ENCODE results near the gene SLC12A5.

DNA sequence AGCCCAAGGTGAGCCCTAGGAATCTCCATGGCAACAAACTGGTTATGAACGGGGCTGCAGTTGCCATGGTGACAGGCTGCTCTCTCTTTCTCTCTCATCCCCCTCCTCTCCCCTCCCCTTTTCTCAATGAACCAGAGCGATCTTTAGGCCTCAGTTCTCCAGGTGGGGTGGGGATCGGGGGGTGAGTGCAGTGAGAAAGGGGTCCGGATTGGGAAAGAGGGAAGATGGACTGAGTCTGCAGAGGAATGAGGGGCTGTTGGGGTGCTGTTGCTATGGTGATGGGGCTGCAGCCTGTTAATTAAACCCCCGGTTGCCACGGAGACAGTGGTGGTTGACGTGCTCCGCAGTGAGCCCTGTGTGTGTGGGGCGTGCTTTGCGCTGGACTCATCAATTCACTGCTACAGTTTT is 3.6 kb upstream of the SLC12A5 start:
- TF ChIP-seq, protein P1, sequence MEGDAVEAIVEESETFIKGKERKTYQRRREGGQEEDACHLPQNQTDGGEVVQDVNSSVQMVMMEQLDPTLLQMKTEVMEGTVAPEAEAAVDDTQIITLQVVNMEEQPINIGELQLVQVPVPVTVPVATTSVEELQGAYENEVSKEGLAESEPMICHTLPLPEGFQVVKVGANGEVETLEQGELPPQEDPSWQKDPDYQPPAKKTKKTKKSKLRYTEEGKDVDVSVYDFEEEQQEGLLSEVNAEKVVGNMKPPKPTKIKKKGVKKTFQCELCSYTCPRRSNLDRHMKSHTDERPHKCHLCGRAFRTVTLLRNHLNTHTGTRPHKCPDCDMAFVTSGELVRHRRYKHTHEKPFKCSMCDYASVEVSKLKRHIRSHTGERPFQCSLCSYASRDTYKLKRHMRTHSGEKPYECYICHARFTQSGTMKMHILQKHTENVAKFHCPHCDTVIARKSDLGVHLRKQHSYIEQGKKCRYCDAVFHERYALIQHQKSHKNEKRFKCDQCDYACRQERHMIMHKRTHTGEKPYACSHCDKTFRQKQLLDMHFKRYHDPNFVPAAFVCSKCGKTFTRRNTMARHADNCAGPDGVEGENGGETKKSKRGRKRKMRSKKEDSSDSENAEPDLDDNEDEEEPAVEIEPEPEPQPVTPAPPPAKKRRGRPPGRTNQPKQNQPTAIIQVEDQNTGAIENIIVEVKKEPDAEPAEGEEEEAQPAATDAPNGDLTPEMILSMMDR (IDR thresholded peaks at IDR 0.05 in 4 of 5, conservative IDR thresholded peaks at IDR 0.05 in 1 of 5), result no peak
- no peak for TF ChIP-seq POLR2A (IDR thresholded peaks at IDR 0.05)

Data from gastrocnemius medialis (tissue), 4 donors.